Amniotic epithelial cell (primary cell): ENCODE results near the gene SRRM2.

ENCODE experiments used
- DNase-seq: peaks from one replicate; pipeline ENCODE4 v3.0.0-alpha.2; 2010; ENCODE audit warnings: low read depth

Gene SRRM2

DNA sequence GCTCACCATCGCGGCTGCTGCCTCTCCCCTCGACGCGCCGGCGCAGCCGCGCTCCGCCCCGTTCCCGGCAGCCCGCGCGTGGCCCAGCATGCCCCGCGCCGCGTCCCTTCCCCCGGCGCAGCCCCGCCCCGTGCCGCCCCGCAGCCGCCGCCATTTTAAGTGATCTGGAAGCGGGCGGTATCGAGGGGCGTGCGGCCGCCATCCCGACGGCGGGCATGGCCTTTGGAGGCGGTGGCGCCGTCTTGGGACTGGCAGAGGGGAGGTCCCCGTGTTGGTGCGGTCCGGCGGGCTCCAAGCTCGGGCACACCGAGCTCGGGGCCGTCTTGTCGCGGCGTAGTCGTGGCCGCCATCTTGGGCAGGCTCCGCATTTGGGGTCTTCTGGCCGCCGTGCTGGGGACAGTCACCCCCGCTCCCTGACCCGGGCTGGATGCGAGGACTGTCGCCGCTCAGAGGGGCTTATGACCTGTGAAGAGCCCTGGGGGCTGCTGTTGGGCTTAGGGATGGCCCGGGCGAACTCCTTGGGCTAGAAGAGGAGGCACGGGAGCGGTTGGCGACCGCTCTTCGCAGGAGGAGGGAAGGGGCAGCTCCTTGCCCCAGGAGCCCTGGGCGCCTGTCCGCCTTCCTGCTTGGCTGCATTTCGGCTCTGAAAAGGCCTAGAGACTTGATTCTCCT lies 24.9 kb downstream of the SRRM2 start, which contains the start of gene ELOB:
Gene ELOB (minus strand): TSS at position 50 of the 672 bp plus-strand sequence. CDS start 41 bp downstream, at position 9.
- DNase-seq = peak; percentile 66

DNA sequence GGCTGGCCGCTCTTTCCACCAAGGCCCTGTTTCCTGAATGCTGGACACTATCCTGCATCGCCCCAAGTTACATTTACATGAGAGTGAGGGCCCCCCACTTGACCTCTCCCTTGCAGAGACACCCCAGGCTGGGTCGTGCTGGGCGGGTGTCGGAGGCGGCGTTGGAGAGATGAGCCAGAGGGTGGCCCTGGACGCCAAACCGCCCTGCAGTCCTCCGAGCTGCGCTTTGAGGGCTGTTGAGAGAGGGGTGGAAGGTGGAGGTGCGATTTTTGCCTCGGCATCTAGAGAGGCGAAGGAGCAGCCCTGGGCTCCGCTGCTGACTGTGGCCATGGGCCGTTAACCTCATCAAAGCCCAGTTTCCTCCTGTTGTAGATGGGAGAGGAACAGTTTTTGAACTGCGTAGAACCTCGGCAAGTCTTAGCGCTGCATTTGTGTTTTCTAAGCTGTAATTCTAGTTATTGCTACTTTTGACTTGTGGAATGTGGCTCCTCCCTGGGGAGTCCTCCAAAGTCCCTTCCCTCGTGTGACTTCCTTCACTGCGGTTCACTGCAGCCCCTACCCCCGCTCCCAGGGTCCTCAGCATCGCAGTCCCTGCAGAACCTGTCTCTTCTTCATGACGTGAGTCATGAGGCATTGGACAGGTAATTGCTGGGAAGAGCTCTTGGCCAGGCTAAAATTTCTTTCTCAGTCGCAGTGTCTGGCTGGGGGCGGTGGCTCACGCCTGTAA lies 25.6 kb downstream of the SRRM2 start:
- no peak for DNase-seq

DNA sequence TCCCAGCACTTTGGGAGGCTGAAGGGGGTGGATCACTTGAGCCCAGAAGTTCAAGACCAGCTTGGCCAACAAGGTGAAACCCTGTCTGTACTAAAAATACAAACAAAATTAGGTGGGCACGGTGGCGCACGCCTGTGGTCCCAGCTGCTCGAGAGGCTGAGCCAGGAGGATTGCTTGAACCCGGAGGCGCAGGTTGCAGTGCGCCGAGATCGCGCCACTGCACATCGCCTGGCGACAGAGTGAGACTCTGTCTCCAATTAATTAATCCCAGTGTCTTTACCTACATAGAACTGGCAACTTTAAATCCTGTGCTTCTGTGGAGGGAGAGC lies 26.2 kb downstream of the SRRM2 start:
- DNase-seq = no peak

DNA sequence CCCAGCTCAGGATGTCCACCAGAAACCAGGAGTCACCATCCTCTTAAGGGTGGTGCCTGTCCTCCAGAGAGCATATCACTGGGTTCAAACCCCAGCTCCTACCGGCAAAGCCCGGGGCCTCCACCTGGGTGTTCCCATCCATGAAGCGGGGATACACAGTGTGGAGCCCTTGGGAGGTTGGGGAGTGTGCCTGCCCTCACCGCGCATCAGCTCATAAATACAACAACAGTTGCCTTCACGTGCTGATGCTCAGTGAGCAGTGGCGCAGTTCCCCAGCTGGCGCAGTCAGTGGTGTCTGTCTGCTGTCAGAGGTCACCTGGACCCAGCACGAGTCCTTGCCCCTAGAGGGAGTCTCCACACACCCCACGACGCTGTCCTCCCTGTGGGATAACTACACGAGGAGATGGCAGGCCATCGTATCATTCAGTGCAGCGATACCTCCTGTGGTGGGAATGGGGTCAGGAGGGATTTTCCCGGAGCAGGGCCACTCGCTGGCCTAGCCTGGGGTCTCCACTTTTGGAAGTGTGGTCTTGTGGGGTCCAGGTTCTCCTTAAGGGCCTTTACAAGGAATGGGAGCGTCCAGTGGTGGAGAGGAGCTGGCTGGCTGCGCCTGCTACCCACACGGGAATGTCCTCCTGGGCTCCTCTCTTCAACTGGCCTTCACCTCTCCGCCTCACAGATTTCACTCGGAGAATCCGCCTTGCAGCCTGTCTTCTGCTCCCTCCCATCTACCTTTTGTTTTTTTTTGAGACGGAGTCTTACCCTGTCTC lies 26.9 kb downstream of the SRRM2 start:
- no peak for DNase-seq

DNA sequence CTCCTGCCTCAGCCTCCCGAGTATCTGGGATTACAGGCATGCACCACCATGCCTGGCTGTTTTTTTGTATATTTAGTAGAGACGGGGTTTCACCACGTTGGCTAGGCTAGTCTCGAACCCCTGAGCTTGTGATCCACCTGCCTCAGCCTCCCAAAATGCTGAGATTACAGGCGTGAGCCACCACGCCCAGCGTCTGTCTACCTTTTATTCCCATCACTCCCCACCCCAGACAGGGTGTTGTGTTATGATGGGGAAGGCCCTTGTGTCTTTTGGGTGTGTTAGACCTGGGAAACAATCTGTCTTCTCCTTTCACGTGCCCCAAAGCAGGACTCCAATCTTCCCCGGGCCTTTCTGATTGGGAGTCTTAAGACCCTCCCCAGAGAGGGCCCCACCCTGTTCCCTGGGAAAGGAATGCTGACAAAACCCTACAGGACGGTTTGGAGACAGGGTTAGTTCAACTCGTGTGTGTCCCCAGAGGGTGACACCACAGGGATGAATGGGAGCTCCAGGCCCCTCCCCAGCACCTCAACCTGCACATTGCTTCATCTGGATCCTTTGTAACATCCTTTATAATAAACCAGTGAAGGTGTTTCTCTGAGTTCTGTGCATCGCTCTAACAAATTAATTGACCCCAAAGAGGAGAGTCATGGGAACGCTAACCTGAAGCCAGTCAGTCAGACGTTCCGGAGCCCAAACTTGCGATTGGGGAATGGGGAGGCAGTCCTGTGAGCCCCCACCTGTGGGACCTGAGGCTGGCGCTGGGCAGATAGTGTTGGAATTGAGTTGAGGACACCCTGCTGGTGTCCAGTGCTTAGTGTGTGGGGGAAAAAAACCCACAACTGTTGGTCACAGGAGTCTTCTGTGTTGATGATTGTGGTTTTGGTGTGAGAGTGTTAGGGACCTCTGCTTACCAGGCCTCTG lies 27.8 kb downstream of the SRRM2 start:
- DNase-seq = no peak

DNA sequence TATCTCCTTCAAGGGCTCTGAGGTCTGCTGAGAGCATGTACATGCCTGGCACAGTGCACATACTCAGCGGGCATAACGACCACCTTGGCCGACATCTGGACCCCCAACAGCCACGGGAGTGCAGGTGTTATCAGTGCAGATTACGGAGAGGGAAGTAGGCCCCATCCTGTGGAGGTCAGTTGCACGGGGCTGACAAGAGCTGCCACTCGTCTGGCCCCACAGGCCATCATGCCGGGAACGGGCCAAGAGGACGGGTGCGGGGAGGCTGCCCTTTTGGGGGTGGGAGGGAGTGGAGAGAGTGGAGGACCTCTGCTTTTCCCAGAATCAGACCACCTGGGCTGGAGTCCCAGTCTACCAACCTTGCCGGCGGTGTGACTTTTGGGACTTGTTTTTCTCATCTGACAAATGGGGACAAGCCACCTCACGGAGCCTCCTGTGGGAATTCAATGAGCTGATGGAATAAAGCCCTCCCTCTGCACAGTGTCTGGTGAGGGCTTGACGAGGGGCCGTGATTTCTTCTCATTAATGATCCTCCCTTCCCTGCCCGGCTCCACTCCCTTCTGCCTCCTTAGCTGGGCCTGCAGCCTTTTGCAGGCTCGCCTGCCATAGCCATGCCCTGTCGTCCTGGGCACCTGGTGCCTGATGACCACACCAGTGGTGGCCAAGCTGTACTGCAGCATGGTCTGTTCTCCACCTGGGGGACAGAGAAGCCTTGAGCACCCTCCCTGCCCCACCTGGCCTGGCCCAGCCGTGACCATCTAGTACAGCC lies 30.3 kb downstream of the SRRM2 start:
- DNase-seq = no peak

DNA sequence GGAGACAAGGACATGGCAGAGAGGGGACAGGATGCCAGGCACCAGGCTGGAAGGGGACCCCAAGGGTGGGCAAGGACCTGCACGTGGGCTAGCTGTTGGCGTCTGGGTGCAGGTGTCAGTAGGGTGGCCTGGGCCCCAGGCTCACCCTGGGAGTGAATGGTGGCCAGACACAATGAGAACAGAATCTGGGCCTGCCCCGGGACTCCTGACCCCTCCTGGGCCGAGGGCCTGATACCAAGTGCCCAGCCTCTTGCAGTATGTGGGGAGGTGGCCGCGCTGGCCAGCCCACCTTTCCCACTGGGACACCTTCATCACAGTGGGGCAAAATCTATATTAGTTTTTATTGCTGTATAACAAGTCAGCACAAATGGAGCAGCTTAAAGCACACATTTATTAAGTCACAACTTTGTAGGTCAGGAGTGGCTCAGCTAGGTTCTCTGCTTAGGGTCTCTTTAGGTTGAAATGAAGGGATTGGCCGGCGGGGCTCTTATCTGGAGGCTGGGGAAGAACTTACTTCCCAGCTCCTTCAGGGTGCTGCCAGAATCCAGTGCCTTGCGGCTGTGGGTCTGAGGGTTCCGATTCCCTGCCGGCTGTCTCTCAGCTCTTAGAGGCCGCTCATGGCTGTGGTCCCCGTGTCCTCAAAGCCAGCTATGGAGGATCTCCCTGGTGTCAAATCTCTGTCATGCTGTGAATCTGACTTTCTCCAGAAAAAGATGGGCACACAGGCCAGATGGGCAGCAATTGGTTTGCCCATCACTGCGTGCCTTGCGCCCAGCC lies 31.3 kb downstream of the SRRM2 start:
- DNase-seq = no peak

DNA sequence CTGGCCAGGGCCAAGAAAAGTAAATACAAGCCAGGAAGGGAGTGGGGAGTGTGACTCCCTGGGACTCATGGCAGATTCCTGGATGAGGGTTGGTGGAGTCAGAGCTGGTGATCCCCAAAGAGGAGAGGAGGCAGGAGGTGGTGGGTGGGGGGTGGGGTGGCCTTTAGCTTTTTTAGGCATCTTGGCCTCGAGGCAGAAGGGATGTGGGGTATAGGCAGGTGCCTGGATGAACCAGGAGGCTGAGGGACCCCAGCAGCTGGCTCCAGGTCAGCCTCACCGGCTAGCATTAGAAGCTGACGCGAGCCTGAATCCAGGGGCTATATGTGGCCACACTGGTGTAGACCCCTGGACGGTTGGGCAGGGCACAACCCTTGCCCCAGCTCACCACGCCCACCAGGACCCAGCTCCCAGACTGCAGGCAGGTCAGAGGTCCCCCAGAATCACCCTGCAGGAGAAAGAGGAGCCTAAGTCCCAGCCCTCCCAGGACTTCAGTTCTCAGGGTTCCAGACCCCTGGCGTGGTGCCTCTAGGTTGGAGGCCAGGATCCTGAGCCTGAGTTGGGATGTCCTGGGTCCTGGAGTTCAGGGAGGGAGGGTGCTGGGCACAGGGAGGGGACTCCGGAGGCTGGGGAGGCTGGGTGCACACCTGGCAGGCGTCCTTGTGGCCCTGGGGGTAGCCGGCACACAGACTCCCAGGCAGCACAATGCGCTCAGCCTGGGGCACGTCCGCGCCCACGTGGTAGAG lies 32.1 kb downstream of the SRRM2 start:
- DNase-seq = no peak

DNA sequence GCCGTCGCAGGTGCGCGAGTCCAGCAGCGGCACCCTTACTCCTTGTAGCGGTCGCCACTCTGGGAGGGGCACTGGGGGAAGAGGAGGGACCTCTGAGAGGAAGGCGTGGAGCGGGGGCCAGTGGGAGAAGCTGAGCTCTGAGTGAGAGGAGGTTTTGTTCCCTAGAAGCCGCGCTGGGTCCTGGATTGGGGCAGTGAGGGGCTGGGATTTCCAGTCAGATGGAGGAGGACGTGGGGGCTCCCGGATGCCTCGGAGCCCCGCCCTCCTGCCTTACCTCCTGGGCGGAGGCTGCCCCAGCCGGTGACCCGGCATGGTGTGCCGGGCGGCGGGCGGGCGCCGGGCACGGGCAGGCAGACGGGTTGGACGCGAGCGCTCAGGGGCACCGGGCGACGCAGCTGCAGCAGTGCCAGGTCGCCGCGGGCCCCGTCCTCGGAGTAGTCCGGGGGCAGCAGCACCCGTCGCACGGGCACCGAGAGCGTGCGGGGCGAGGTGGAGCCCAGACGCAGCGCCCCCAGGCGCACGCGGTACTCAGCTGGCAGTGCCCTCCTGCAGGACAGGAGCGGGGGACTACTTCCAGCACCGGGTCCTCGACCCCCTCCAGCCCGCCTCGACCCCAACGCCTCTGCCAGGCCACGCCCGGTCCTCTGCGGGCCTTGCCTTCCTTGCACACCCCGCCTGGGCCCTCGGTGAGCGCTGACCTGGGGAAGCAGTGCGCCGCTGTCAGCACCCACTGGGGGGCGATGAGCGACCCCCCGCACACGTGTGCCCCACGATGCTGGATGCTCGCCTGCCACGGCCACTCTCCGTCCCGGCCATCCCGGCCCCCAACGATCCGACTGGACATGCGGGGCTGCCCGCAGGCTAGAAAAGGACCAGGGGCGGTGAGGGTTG lies 32.9 kb downstream of the SRRM2 start:
- no peak for DNase-seq

DNA sequence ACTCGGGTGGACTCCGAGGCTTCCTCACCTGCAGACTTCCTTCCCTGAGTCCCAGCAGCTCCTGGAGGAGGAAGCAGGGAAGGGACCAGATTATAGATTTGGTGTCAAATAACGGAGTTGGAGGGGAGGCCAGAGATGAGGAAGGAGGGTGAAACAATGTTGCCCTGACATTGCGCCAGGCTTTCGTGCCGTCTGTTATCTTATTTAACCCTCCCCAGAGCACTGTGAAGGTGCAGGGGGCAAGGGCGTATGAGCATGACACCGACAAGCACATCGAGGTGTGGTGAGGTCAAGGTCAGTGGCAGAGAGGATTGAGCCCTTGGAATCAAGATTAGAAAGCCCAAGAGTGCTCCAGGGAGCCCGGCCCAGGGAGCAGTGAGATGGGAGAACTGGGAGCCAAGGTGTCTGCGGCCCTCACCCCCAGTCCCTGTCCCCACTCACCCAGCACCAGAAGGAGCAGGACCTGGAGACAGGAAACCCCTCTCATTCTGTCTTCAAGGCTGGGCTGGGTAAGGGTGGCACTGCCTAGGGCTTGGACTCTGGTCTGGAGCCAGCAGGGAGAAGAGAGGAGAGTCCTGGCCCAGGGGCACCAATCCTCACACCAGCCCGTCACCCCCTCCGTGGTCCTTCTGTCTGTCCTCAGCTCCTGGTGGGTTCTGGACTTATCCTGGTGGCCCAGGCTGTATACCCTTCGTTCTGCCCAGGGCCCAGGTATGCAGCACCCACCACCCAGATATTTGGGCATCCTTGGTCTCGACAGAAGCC lies 33.8 kb downstream of the SRRM2 start:
- no peak for DNase-seq

DNA sequence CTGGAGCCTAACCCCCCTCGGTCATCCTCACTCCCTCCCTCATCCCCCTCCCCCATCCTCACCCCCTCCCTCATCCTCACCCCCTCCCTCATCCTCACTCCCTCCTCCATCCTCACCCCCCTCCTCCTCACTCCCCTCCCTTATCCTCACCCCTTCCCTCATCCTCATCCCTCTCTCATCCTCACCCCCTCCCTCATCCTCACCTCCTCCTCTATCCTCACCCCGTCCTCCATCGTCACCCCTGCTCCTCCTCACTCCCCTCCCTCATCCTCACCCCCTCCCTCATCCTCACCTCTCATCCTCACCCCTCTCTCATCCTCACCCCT lies 34.4 kb downstream of the SRRM2 start:
- DNase-seq = no peak

DNA sequence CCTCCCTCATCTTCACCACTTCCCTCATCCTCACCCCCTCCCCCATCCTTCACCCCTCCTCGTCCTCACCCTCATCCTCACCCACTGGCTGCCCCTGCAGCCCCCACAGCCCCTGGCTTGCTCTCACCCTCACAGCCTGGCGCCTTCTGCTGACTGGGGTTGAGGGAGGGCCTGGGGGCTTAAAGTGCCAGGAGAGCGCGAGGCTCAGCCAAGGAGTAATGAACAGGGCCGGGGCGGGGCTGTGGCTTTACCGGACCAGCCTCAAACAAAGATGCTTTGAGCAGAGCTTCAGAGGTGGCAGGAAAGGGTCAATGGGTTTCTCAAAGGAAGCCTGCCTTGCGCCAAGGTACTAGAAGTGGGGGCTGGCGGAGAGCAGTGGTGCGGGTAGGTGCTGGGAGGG lies 35.0 kb downstream of the SRRM2 start, which contains the start of gene PRSS33:
Gene PRSS33 (minus strand): TSS at position 155 of the 400 bp plus-strand sequence. CDS start 1,013 bp downstream, outside the sequence.
- no peak for DNase-seq

DNA sequence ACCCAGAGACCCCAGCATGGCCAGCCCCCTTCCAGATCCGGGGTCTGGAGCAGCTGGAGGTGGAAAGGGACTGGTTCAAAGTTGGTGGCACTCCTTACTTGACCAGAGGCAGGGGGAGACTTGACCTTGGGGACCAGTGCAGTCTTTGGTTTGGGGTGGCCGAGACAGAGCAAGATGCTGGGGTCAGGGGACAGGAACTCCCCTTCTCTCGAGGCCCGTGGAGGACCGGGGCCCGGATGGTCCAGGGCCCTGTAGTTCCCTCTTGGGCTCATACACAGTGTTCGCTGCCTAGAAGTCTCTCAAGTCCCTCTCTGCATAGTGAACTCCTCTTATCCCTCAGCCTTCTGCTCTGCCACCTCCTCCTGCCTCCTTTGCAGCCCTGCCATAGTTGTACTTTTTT lies 35.5 kb downstream of the SRRM2 start:
- no peak for DNase-seq

DNA sequence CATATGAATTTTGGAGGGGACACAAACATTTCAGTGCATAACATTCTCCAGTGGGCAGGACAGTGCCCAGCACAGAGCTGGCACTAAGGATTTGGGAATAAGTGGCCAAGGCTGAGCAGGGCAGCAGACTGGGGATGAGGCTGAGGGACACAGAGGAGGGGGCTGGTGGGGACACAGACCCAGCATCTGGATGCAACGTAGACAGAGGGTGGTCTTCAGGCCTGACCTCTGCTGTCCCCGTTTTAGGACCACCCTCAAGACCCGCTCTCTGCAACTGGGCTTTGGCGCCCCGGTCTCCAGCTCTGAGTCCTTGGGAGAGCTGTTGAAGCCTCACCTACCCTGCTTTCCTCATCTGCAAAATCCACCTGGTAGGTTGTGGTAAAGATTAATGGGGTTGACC lies 38.2 kb downstream of the SRRM2 start:
- no peak for DNase-seq

DNA sequence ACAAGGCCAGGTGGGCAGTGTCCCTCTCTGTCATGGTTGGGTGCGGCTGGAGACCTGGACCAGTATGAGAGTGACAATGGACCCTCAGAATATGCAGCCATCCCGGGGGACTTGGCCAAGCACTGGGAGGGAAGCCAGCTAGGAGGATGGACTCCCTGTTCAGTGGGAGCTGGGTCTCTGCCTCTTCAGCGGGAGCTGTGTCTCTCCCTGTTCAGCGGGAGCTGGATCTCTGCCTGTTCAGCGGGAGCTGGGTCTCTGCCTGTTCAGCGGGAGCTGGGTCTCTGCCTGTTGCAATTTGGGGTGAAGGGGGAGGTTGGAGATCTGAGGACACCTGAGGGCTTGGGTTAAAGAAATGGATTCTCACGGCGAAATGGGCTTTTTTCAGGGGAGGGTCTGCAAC lies 38.7 kb downstream of the SRRM2 start:
- DNase-seq = no peak

DNA sequence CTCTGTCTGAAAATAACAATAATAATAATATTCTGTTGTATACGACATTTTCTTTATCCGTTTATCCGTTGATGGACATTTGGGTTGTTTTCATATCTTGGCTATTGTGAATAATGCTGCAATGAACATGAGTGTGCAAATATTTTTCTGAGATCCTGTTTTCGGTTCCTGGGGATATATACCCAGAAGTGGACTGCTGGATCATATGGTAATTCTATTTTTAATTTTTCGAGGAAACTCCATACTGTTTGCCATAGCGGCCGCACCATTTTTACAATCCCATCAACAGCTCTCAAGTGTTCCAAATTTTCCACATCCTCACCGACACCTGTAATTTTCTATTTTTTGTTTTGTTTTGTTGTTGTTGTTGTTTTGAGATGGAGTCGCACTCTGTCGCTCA lies 40.5 kb downstream of the SRRM2 start:
- no peak for DNase-seq

DNA sequence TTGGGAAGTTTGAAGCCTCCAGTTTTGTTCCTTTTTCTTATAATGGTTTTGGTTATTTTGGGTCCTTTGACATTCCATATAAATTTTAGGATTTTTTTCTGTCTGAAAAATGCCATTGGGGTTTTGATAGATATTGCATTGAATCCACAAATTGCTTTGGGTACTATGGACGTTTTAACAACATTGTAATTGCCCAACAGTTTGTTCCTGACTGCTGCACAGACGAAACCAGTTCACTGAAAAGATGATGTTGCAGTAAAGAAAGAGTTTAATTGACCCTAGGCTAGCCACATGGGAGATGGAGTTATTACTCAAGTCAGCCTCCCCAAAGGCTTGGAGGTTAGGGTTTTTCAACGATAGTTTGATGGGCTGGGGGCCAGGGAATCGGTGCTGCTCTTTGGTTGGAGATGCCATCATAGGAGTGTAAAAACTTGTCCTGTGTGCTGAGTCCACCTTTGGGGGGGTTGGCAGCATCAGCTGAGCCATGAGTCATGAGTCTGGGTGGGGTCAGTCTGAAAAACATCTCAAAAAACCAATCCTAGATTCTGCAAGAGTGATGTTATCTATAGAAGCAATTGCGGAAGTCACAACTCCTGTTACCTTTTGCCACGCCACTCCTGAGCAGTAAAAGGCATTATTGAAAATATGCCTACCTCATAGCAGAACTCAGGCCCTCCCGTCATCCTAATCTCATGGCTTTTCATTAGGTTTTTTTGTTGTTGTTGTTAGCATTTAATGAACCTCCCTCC lies 43.1 kb downstream of the SRRM2 start:
- no peak for DNase-seq
